NB4 (cell line): ENCODE data around the gene BICD2.
"Not testable (repeated sequence)": the region's sequence is repeated elsewhere in the genome, so short reads cannot be mapped to it uniquely, and the experiment has no call there.

Source experiments
- DNase-seq: peaks from one replicate; pipeline ENCODE4 v3.0.0; 2010; ENCODE audit warnings: low read depth
- H3K4me3 ChIP-seq: one replicate; pipeline ENCODE4 v1.5.1; 2011; ENCODE audit warnings: mild to moderate bottlenecking, low read depth, low read length, moderate library complexity
- MYC ChIP-seq: IDR thresholded peaks from 2 replicates; pipeline ENCODE4 v1.6.1; 2011; ENCODE audit warnings: low read depth, low read length
- POLR2A ChIP-seq: IDR thresholded peaks from 2 replicates; pipeline ENCODE4 v1.6.1; 2011; ENCODE audit warnings: mild to moderate bottlenecking; ENCODE audit not compliant: insufficient read length; ENCODE audit errors: extremely low read depth
- TF ChIP-seq, protein P1 (sequence below): IDR thresholded peaks from 2 replicates; pipeline ENCODE4 v1.6.1; 2011; ENCODE audit warnings: low read depth, low read length
- TF ChIP-seq, protein P2 (sequence below): IDR thresholded peaks from one replicate; pipeline ENCODE4 v1.5.1; 2012; ENCODE audit warnings: low read depth, low read length

BICD2 gene

DNA sequence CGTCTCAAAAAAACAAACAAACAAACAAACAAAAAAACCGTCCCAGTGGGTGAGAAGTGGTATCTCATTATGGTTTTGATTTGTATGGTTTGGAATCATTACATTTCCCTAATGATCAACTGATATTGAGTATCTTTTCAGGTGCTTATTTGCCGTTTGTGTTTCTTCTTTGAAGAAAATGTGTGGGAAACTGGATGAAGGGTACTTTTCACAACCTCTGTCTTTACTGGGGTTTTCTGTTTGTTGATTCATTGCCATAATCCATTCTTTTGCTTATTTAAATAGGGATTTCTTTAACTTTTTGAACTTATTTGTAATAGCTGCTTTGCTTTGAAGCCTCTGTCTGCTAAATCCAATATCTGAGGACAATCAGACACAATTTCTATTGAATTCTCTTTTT lies 9.2 kb upstream of the BICD2 start:
- TF ChIP-seq, protein P1, sequence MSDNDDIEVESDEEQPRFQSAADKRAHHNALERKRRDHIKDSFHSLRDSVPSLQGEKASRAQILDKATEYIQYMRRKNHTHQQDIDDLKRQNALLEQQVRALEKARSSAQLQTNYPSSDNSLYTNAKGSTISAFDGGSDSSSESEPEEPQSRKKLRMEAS = no peak
- TF ChIP-seq POLR2A (no peak), MYC (no peak)
- TF ChIP-seq, protein P2, sequence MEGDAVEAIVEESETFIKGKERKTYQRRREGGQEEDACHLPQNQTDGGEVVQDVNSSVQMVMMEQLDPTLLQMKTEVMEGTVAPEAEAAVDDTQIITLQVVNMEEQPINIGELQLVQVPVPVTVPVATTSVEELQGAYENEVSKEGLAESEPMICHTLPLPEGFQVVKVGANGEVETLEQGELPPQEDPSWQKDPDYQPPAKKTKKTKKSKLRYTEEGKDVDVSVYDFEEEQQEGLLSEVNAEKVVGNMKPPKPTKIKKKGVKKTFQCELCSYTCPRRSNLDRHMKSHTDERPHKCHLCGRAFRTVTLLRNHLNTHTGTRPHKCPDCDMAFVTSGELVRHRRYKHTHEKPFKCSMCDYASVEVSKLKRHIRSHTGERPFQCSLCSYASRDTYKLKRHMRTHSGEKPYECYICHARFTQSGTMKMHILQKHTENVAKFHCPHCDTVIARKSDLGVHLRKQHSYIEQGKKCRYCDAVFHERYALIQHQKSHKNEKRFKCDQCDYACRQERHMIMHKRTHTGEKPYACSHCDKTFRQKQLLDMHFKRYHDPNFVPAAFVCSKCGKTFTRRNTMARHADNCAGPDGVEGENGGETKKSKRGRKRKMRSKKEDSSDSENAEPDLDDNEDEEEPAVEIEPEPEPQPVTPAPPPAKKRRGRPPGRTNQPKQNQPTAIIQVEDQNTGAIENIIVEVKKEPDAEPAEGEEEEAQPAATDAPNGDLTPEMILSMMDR = no peak
- no peak for DNase-seq
- no peak overlapping the region for H3K4me3 ChIP-seq

DNA sequence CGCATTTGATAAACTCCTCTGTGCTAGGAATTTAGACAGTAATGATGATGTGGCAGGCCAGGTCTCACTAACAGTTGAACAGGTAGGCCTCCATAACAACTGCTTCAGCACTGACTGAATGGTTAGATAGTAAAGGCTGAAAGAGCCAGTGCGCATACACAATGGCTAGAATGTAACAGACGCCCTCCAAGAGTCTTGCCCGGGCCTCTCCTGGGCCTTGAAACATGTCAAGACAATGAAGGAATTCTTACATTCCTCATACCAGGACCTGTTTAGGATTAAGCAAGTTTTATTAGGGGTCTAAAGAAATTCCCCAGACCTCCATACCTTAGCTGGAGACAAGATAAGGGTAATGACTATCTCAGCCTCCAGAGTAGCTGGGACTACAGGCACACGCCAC lies 6.7 kb upstream of the BICD2 start:
- H3K4me3 ChIP-seq = no peak overlapping the region
- TF ChIP-seq POLR2A = no peak
- TF ChIP-seq, protein P2 = no peak
- TF ChIP-seq, protein P1 = no peak
- TF ChIP-seq MYC = no peak
- DNase-seq = no peak

DNA sequence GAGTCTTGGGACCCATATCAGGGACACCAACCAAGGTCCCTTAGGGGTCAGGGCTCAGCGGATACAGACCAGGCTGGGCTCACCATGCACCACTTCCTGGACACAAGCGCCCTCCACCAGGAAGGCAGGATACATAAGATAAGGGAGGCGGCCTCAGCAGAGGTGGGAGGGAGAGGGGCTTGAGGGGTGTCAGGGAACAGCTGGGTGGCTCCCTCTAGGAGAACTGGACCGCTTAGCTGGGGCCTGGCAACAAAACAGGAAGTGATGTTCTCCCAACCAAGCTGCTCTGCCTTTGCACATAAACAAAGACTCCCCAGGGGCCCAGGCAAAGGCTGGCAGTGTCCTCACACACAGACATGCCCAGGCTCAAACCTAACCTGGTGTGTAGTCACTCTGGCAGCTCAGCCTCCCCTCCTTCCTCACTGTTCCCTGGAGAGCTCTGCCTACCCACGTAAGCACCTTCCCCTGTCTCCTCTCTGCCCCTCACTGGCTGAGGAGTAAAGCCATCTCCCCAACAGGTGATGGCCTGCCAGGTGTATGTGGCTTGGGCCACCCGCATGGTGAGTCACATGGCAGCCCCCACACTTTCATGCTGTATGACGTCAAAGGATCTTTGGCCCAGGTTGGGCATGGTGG lies 5.8 kb upstream of the BICD2 start:
- peak; percentile 86 for DNase-seq
- TF ChIP-seq, protein P2 = peak; percentile 6
- TF ChIP-seq, protein P1 = no peak
- H3K4me3 ChIP-seq = no peak overlapping the region

DNA sequence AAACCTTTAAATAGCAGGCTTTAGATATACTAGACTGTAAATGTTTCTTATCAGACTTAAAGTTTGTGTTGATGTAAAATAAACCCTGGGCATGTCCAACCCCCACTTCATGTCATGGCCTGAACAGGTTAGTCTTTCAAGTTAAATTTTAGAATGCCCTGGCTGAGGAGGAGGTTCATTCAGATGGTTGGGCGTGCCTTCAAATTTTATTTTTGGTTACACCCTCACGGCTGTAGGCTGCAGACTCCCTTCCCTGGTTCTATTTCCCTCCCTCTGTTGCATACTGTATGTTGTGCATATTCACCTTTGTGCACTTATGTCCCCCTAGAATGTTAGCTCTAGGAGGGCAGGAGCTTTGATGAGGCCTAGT lies 5.3 kb upstream of the BICD2 start:
- TF ChIP-seq MYC = no peak
- TF ChIP-seq, protein P1 = no peak
- TF ChIP-seq, protein P2 = no peak
- TF ChIP-seq POLR2A = no peak
- no peak for DNase-seq
- H3K4me3 ChIP-seq = no peak overlapping the region

DNA sequence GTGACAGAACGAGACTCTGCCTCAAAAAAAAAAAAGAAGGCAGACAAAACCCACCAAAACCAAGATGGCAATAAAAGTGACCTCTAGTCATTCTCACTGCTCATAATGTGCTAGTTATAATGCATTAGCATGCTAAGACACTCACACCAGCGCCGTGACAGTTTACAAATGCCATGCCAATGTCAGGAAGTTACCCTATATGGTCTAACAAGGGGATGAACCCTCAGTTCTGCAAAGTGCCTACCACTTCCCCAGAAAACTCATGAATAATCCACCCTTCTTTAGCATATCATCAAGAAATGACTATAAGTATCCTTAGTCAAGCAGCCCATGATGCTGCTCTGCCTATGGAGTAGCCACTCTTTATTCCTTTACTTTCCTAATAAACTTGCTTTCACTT lies 4.7 kb upstream of the BICD2 start:
- no peak for DNase-seq
- TF ChIP-seq, protein P2 = no peak
- TF ChIP-seq, protein P1 = no peak
- TF ChIP-seq POLR2A (no peak), MYC (no peak)

DNA sequence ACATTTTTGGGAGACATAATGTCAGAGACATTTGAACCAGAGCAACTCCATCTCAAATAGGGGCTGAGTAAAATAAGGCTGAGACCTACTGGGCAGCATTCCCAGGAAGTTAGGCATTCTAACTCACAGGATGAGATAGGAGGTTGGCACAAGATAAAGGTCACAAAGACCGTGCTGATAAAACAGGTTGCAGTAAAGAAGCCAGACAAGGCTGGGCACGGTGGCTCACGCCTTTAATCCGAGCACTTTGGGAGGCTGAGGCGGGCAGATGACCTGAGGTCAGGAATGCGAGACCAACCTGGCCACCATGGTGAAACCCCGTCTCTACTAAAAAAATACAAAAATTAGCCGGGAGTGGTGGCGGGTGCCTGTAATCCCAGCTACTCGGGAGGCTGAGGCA lies 4.2 kb upstream of the BICD2 start:
- H3K4me3 ChIP-seq, DNase-seq: not testable (repeated sequence)

More for the DNA sequence above, 4.7 kb upstream of the BICD2 start:
- no peak overlapping the region for H3K4me3 ChIP-seq
